SK-N-MC (cell line): ENCODE data around the gene NOL4.

Experiments used
- EZH2 ChIP-seq: fragments of 200-600 bp; sonication (generic); IDR thresholded peaks from one replicate; pipeline ENCODE4 v1.6.1; 2017; ENCODE audit warnings: antibody characterized with exemption
- POLR2AphosphoS5 ChIP-seq: IDR thresholded peaks from 2 replicates; pipeline ENCODE4 v1.6.1; 2012; ENCODE audit warnings: mild to moderate bottlenecking, low read depth, low read length, borderline replicate concordance

GRCh38 chr18:34258176-34258575 is 33.5 kb upstream of the NOL4 start:
- TF ChIP-seq EZH2 (no peak), POLR2AphosphoS5 (no peak)
